PFSK-1 (cell line): Measurements from ENCODE around the gene RNASE1.

Source experiments
- FOXP2 ChIP-seq: optimal IDR thresholded peaks from 2 replicates; pipeline ENCODE3; 2011; ENCODE audit warnings: borderline replicate concordance, control low read depth, inconsistent platforms; ENCODE audit not compliant: insufficient read depth; ENCODE audit errors: extremely low read length, extremely low read depth
- POLR2AphosphoS5 ChIP-seq: IDR thresholded peaks from 2 replicates; pipeline ENCODE4 v1.6.1; 2012; ENCODE audit warnings: low read depth, mild to moderate bottlenecking, control low read depth, low read length, moderate library complexity
- SIN3A ChIP-seq: IDR thresholded peaks from 2 replicates; pipeline ENCODE4 v1.6.1; 2012; ENCODE audit warnings: mild to moderate bottlenecking, low read length, moderate library complexity, borderline replicate concordance; ENCODE audit not compliant: insufficient read depth
- TAF1 ChIP-seq: IDR thresholded peaks from 2 replicates; pipeline ENCODE4 v1.6.1; 2012; ENCODE audit warnings: low read length, control low read depth, borderline replicate concordance; ENCODE audit not compliant: insufficient read depth
- TF ChIP-seq, protein P1 (sequence below), 2 experiments: IDR thresholded peaks; 2 replicates each; pipeline versions ENCODE4 v1.6.1 to v1.8.0; 2011 to 2012; ENCODE audit warnings: low read depth in 2 of 2, low read length in 2 of 2, control low read depth in 1 of 2, inconsistent platforms in 1 of 2, mild to moderate bottlenecking in 1 of 2, moderate library complexity in 1 of 2; ENCODE audit not compliant: insufficient read depth in 1 of 2

The RNASE1 gene

DNA sequence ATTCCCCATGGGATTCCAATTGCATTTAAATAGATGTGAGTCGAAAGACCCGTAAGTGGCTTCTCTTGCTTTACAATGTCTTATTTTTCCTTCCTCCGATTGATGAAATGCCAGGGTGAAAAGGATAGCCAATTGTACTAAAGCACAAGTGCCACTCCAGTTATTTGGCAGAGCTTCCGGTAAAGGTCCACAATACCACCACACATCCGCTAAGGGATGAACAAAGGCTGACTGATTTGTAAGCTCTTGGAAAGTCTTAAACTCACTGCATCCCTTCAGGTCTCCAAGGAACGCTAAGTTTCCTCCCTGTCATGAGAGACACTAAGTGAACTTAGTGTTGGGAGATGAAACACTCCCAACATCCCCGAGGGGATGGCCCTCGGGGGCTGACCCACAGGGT, 21.2 kb upstream of the RNASE1 start:
- no peak for TF ChIP-seq TAF1
- TF ChIP-seq POLR2AphosphoS5 = no peak
- no peak for TF ChIP-seq SIN3A
- TF ChIP-seq FOXP2 = no peak
- TF ChIP-seq, protein P1, sequence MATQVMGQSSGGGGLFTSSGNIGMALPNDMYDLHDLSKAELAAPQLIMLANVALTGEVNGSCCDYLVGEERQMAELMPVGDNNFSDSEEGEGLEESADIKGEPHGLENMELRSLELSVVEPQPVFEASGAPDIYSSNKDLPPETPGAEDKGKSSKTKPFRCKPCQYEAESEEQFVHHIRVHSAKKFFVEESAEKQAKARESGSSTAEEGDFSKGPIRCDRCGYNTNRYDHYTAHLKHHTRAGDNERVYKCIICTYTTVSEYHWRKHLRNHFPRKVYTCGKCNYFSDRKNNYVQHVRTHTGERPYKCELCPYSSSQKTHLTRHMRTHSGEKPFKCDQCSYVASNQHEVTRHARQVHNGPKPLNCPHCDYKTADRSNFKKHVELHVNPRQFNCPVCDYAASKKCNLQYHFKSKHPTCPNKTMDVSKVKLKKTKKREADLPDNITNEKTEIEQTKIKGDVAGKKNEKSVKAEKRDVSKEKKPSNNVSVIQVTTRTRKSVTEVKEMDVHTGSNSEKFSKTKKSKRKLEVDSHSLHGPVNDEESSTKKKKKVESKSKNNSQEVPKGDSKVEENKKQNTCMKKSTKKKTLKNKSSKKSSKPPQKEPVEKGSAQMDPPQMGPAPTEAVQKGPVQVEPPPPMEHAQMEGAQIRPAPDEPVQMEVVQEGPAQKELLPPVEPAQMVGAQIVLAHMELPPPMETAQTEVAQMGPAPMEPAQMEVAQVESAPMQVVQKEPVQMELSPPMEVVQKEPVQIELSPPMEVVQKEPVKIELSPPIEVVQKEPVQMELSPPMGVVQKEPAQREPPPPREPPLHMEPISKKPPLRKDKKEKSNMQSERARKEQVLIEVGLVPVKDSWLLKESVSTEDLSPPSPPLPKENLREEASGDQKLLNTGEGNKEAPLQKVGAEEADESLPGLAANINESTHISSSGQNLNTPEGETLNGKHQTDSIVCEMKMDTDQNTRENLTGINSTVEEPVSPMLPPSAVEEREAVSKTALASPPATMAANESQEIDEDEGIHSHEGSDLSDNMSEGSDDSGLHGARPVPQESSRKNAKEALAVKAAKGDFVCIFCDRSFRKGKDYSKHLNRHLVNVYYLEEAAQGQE (IDR thresholded peaks at IDR 0.05; ENCODE audit: insufficient read depth in 1 of 2, low read depth in 2 of 2, low read length in 2 of 2) = no peak

DNA sequence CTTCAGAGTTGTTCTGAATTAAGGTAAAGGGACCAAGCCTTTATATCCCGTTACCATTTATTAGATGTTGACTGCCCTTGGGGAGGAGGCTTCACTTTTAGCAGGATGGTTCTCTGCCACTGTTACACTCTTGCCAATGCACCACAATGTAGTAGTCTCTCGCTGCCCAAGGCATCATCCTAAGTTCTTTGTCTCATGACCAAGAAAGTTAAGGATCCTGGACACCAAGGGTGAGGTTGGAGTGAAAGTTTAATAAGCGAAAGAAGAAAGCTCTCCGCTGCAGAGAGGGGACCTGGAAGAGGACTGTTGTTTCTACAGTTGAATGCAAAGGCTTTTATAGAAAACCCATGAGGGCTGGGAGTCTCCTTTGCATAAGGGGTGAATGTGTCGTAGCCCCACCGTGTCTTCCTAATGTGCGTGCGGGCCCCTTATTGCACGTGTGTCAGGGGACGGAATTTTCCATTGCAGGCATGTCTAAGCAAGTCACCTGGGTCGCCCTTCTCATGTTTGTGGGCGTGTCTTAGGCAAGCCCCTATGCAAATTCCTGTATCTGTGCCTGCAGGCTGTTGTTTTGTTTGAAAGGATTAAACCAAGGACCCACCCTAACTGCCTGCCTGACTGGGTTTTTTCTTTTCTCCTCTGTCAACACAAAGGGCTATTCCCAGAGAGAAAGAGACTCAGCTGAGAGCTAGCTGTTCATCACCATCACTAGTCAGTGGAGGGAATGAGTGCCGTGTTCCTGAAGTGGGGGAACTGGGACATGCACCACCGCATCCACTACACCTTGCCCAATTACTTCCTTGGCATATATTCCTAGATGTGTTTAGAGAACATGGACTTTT, 17.6 kb upstream of the RNASE1 start:
- TF ChIP-seq SIN3A (no peak), POLR2AphosphoS5 (no peak), TAF1 (no peak)
- TF ChIP-seq, protein P1 (IDR thresholded peaks at IDR 0.05; ENCODE audit: insufficient read depth in 1 of 2, low read depth in 2 of 2, low read length in 2 of 2) = no peak

DNA sequence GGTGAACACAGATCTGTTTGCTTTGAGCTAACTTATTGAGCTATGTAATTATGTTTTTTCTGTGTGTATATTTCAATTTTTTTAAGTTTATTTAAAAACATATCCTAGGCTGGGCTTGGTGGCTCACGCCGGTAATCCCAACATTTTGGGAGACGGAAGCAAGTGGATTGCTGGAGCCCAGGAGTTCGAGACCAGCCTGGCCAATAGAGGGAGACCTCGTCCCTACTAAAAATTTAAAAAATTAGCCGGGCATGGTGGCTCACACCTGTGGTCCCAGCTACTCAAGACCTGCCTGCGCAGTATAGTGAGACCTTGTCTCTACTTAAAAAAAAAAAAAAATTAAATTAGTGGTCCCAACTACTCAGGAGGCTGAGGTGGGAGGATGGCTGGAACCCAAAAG, 16.2 kb upstream of the RNASE1 start:
- TF ChIP-seq TAF1 = no peak
- no peak for TF ChIP-seq POLR2AphosphoS5
- TF ChIP-seq, protein P1 (IDR thresholded peaks at IDR 0.05; ENCODE audit: insufficient read depth in 1 of 2, low read depth in 2 of 2, low read length in 2 of 2) = no peak
- no peak for TF ChIP-seq SIN3A
- TF ChIP-seq FOXP2 = no peak

DNA sequence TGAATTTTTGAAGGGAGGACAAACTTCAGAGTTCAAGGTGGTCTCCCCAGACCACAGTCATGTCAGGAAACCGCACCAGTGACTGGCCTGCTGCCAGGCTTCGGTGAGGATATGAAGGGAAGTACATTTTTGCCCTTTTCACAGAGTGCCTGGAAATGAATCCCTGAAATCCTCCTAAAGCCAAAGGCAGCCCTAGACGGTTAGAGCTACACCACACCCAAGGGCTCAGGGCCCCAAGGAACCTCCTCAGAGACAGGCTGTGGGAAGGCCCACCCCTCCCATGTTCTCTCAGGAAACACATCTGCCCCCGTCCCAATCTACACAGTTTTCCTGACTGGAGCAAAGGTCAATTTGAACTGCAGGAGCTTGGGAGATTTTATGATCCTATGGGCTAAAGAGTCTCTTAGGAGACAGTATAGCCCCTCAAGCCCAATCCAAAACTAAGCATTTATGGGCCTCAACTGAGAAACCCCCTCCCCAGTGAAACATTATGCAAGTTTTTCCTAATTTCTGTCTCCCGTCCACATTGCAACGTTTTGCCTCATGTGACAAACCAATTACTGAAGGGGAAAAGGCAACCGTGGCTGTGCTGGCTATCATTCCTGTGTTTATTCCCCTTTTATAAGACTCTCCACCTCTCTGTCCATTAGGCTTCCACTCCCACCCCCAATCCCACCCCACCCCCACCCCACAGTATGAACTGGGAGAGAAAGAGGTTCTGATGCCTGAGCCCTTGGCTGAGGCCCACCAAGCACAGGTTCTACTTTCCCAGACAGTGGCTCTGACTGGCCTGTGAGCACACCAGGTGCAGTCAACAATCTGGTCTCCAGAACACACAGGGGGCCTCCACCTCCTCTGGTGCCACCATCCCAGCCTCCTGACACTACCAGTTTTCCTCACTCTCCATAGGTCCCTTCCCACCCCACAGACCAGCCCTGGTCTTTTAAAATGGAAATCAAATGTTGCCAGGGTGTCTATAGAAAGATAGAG, 9.6 kb upstream of the RNASE1 start:
- TF ChIP-seq FOXP2 (no peak), TAF1 (no peak), POLR2AphosphoS5 (no peak), SIN3A (no peak)
- TF ChIP-seq, protein P1 (IDR thresholded peaks at IDR 0.05; ENCODE audit: insufficient read depth in 1 of 2, low read depth in 2 of 2, low read length in 2 of 2) = no peak
